Embryonic facial prominence (tissue), 1 donor: ENCODE measurements around the gene CNTN1.

ENCODE experiments used
- DNase-seq: peaks from one replicate; pipeline ENCODE4 v3.0.0-alpha.2; 2016; ENCODE audit errors: extremely low spot score

CNTN1 gene

GRCh38 chr12:41103614-41104013 lies 411.4 kb downstream of the CNTN1 start:
- DNase-seq = no peak

DNA sequence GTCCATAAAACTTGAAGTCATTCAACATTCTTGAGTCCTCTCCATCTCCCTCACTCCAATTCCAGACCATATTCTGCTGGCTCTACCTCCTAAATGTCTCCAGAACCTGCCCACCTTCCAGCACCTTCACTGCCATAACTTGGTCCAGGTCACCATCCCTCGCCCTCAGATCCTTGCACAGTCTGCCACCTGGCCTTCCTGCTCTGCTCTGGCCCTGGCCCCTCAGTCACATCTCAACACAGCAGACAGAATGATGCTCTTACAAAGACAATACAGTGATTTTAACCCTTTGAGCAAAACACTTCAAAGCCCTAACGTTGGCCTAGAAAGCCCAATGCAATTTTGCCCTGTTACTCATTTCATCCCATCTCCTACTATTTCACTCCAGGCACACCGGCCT lies 414.1 kb downstream of the CNTN1 start:
- DNase-seq = no peak

GRCh38 chr12:41108032-41108431 lies 415.8 kb downstream of the CNTN1 start:
- DNase-seq = no peak

GRCh38 chr12:41112903-41113302 lies 420.7 kb downstream of the CNTN1 start:
- DNase-seq = no peak

- DNase-seq = no peak
Observed at GRCh38 chr12:41120211-41120610, 428.0 kb downstream of the CNTN1 start.

DNA sequence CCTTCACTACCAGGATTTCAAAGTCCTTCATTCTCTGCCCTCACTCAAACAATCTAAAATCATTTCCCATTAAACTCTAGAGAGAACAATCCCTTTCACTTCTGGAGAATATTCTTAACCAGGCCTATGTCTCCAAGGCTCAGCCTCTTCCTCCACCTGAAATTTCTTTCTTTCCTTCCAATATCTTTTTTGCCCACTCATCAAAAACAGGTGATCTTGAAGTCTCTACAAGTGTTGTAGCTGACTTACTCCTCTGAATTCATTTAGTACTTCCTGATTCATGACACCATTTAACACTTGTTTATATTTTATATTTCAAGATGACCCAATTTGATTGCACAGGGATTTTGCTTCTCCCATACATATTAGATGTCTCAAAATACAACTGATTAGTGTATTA lies 429.1 kb downstream of the CNTN1 start:
- no peak for DNase-seq
